CD4-positive, alpha-beta T cell treated with Interleukin-6 for 4 hours (primary cell): ENCODE results near the gene LYPLAL1.
"Not testable (repeated sequence)": the region's sequence is repeated elsewhere in the genome, so short reads cannot be mapped to it uniquely, and the experiment has no call there.

Experiments used
- DNase-seq: peaks from one replicate; pipeline ENCODE4 v3.0.0-alpha.2; 2020; ENCODE audit warnings: mixed read lengths

LYPLAL1 gene

DNA sequence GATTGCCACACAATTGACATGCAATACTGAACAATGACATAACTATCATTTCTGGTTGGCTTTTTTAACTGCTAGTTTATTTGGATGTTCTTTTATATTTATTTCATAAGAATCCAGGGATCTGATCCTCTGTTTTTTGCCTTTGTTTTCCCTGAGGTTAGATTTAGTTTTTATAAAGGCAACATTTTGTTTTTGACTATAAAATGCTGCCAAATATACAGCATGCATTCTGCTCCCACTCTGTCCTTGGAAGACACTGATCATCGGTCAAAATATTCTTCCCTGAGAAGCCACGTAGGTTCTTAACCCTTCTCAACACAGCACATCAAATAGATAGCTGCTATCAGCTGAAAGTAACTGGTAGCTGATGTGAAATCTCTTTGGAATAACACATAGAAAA, 52.5 kb downstream of the LYPLAL1 start:
- DNase-seq = no peak

- no peak for DNase-seq
Observed at GRCh38 chr1:219227360-219228057, 53.8 kb downstream of the LYPLAL1 start.

GRCh38 chr1:219228058-219228419, 54.4 kb downstream of the LYPLAL1 start:
- no peak for DNase-seq

- no peak for DNase-seq
Observed at GRCh38 chr1:219232890-219233289, 59.2 kb downstream of the LYPLAL1 start.

GRCh38 chr1:219235903-219236481, 62.3 kb downstream of the LYPLAL1 start:
- no peak for DNase-seq

DNA sequence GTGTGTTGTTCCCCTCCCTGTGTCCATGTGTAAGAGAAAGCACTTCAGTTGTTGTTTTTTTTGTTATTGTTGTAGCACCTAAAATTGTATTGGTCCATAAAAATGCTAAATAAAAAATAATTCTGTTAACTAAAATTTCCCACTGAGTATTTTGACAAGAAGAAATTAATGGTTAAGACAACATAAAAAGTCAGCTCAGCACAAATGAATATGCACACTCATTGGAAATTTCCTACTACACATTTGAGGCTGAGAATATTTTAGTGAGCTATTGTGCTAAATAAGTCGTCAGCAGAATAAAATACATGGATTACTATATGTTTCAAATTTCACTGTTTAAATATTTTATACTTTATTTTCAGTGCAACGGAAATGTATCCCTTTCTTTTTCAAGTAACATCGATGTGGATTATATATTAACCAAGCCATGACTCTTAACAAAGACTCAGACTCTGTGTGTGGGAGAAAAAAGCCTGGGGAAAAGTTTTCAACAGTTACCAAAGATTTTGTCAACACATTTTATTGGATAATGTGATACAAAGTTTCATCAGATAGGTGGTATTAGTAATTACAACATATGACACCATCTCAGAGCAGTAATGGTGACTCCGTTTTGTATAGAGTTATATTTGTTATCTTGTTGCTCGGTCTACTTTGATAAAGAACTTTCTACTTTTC, 63.4 kb downstream of the LYPLAL1 start:
- DNase-seq = no peak

DNA sequence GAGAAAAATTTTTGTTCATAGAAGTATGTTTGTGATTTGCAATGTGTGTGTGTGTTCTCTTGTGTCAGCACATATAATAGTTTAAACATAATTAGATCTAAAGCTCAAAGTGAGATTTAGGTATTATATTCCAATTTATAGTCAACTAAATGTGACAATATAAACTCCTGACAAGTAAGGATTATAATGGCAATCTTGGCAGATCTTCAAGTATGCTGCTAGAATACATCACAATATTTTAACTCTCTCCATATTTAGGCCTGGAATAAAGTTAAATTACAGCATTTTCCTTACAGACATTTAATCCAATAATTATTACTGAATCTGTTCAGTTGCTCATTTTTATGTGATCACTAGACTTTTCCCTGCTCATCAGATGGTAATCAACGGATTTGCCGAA, 65.8 kb downstream of the LYPLAL1 start:
- DNase-seq = no peak

- DNase-seq = no peak
Observed at GRCh38 chr1:219244864-219245263, 71.2 kb downstream of the LYPLAL1 start.

- DNase-seq = no peak
Observed at GRCh38 chr1:219247441-219247840, 73.8 kb downstream of the LYPLAL1 start.

GRCh38 chr1:219250468-219250867, 76.8 kb downstream of the LYPLAL1 start:
- DNase-seq = not testable (repeated sequence)

DNA sequence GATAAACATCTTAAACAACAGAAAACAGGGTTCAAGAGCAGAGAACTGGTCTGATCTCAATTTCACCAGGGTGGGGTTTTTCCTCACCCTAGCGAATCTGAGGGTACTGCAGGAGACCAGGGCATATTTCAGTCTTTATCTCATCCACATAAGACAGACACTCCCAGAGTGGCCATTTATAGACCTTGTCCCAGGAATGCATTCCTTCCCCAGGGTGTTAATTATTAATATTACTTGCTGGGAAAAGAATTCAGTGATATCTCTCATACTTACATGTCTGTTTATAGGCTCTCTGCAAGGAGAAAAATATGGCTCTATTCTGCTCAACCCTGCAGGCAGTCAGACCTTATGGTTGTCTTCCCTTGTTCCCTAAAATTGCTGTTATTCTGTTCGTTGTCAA, 84.1 kb downstream of the LYPLAL1 start:
- DNase-seq = no peak

GRCh38 chr1:219261454-219261853, 87.8 kb downstream of the LYPLAL1 start:
- no peak for DNase-seq
